Transverse colon (tissue), 4 donors: ENCODE data around the gene CFD. TPM values are rescaled to one million over a fixed set of nuclear protein-coding genes. Genes with fewer than 3 reads are reported as not detected.

ENCODE experiments used
- DNase-seq: peaks from one replicate; pipeline ENCODE4 v3.0.0-alpha.2; 2019
- H3K27ac ChIP-seq, 4 donors: fragments of 200-600 bp; sonication (generic); 2 replicates each; pipeline ENCODE4 v1.5.1; 2016 to 2018; ENCODE audit warnings: inconsistent platforms in 4 of 4
- H3K27me3 ChIP-seq: fragments of 200-600 bp; sonication (generic); 2 replicates; pipeline ENCODE4 v1.5.1; 2017; ENCODE audit warnings: inconsistent platforms
- H3K36me3 ChIP-seq, 4 donors: fragments of 200-600 bp; sonication (generic); 2 replicates each; pipeline ENCODE4 v1.5.1; 2017 to 2019; ENCODE audit warnings: inconsistent platforms in 4 of 4
- H3K4me1 ChIP-seq, 4 donors: fragments of 200-600 bp; sonication (generic); 2 replicates each; pipeline ENCODE4 v1.5.1; 2017 to 2020; ENCODE audit warnings: inconsistent platforms in 4 of 4
- H3K4me3 ChIP-seq, 4 donors: fragments of 200-600 bp; sonication (generic); 1 replicate in 1 of 4; 2 replicates in 3 of 4; pipeline versions ENCODE4 v1.5.1 to v1.6.1; 2017 to 2019; ENCODE audit warnings: inconsistent platforms in 4 of 4
- H3K9me3 ChIP-seq, 2 donors: fragments of 200-600 bp; sonication (generic); 2 replicates each; pipeline ENCODE4 v1.5.1; 2017 to 2019; ENCODE audit warnings: inconsistent platforms in 2 of 2
- CTCF ChIP-seq, 5 experiments: fragments of 200-600 bp in 3 of 5; fragments of 450-650 bp in 2 of 5; sonication (generic) in 3 of 5; IDR thresholded peaks; 1 replicate in 2 of 5; 2 replicates in 3 of 5; pipeline ENCODE4 v1.5.1; 2016 to 2017; ENCODE audit warnings: antibody characterized with exemption in 5 of 5, inconsistent platforms in 3 of 5, mild to moderate bottlenecking in 2 of 5, moderate library complexity in 1 of 5
- EP300 ChIP-seq: sonication (generic); formaldehyde crosslinking; IDR thresholded peaks from one replicate; pipeline ENCODE4 v1.6.1; 2017; ENCODE audit warnings: antibody characterized with exemption, low read depth
- POLR2A ChIP-seq: fragments of 450-650 bp; IDR thresholded peaks from one replicate; pipeline ENCODE4 v1.6.1; 2016; ENCODE audit warnings: antibody characterized with exemption, mild to moderate bottlenecking, moderate library complexity
- POLR2AphosphoS5 ChIP-seq, 3 donors: sonication (generic); formaldehyde crosslinking; IDR thresholded peaks; one replicate each; pipeline ENCODE4 v1.6.1; 2016; ENCODE audit warnings: antibody characterized with exemption in 3 of 3
- WGBS, 2 donors: methylation state at CpG; one replicate each; pipeline ENCODE4 v1.1.5; 2018; ENCODE audit warnings: low coverage in 1 of 2; 5-methylcytosine and 5-hydroxymethylcytosine counted together
- in situ Hi-C, 4 donors: fragments of 200-750 bp; cut with MboI; loops; one replicate each; pipeline versions ENCODE4 v1.15.0 to v1.15.1; 2017; ENCODE audit warnings: low sequenced_read_pairs in 3 of 4, low pct_ligation_motif_present in 1 of 4, low pct_unique_long_range_greater_than_20kb in 1 of 4
- intact Hi-C: fragments of 100-400 bp; cut with DNase I; formaldehyde crosslinking; loops from one replicate; pipeline ENCODE4 v1.15.1; 2023; ENCODE audit warnings: low total_unique reads
- total RNA-seq, 4 donors: library from RNA; depleted of rRNA; stranded (reverse); fragments of >200 nt; gene quantifications; one replicate each; pipeline ENCODE4 v1.1.0, GENCODE V29; 2016

CFD gene
- total RNA-seq, 4 donors from 2014 or later, result 147 to 368 (median 208) TPM

- no peaks in the 10 kb centered on the region for H3K4me1 ChIP-seq
- H3K36me3 ChIP-seq, result no peaks in the 10 kb centered on the region
- no peaks in the 10 kb centered on the region for H3K27me3 ChIP-seq
- 75 to 80% methylated on average over 2 to 30 of the region's 30 CpGs for WGBS, 2 donors
- in situ Hi-C loops, result no loop called here
- H3K9me3 ChIP-seq, result no peaks in the 10 kb centered on the region
- no peak for DNase-seq
- peak overlapping the region in 2 of 4 donors; percentile 13 to 21 for H3K27ac ChIP-seq
- H3K4me3 ChIP-seq, result no peak overlapping the region
- intact Hi-C loops, result no loop called here
- TF ChIP-seq CTCF (IDR thresholded peaks at IDR 0.05) (no peak), POLR2A (no peak), EP300 (no peak), POLR2AphosphoS5 (IDR thresholded peaks at IDR 0.05) (no peak)
Observed at GRCh38 chr19:900302-901111, 41.0 kb downstream of the CFD start.

GRCh38 chr19:901216-902092 lies 42.0 kb downstream of the CFD start:
- no peak for TF ChIP-seq EP300
- TF ChIP-seq POLR2A, result no peak
- H3K27ac ChIP-seq, result peak overlapping the region in 1 of 4 donors; percentile 21
- no peak overlapping the region for H3K4me3 ChIP-seq
- intact Hi-C loops (no loop called here), in situ Hi-C loops (no loop called here)
- H3K27me3 ChIP-seq, result no peaks in the 10 kb centered on the region
- no peaks in the 10 kb centered on the region for H3K36me3 ChIP-seq
- 94% methylated on average over 27 of the region's 27 CpGs; no CpG with 5 or more reads in 1 of the 2 donors for WGBS, 2 donors
- H3K9me3 ChIP-seq, result no peaks in the 10 kb centered on the region
- H3K4me1 ChIP-seq, result no peaks in the 10 kb centered on the region
- DNase-seq, result no peak

GRCh38 chr19:902093-902370 lies 42.6 kb downstream of the CFD start:
- 85 to 92% methylated on average over 2 to 7 of the region's 7 CpGs for WGBS, 2 donors
- no peak overlapping the region for H3K27ac ChIP-seq
- H3K4me3 ChIP-seq, result no peak overlapping the region
- TF ChIP-seq CTCF (IDR thresholded peaks at IDR 0.05) (no peak), EP300 (no peak), POLR2A (no peak), POLR2AphosphoS5 (IDR thresholded peaks at IDR 0.05) (no peak)
- no peaks in the 10 kb centered on the region for H3K9me3 ChIP-seq
- no peak for DNase-seq
- no peaks in the 10 kb centered on the region for H3K36me3 ChIP-seq
- no peaks in the 10 kb centered on the region for H3K27me3 ChIP-seq
- in situ Hi-C loops (no loop called here), intact Hi-C loops (no loop called here)
- H3K4me1 ChIP-seq, result no peaks in the 10 kb centered on the region

GRCh38 chr19:902446-903226 lies 43.2 kb downstream of the CFD start:
- Histone ChIP-seq H3K36me3 (no peaks in the 10 kb centered on the region), H3K9me3 (no peaks in the 10 kb centered on the region), H3K27me3 (no peaks in the 10 kb centered on the region), H3K4me3 (no peak overlapping the region), H3K27ac (no peak overlapping the region), H3K4me1 (no peaks in the 10 kb centered on the region)
- TF ChIP-seq CTCF (IDR thresholded peaks at IDR 0.05) (no peak), POLR2A (no peak), POLR2AphosphoS5 (IDR thresholded peaks at IDR 0.05) (no peak), EP300 (no peak)
- intact Hi-C loops, result no loop called here
- in situ Hi-C loops, result no loop called here
- no peak for DNase-seq
- WGBS, 2 donors, result 88 to 90% methylated on average over 6 to 14 of the region's 14 CpGs
